GM21423 (cell line): ENCODE measurements around the gene BARX1.
"Not testable (repeated sequence)": the region's sequence is repeated elsewhere in the genome, so short reads cannot be mapped to it uniquely, and the experiment has no call there.

ENCODE experiments used
- ATAC-seq: cut with Tn5 transposase; IDR thresholded peaks from one replicate; pipeline ENCODE4 v1.9.1; 2021; ENCODE audit warnings: mild to moderate bottlenecking, moderate library complexity; ENCODE audit not compliant: unreplicated experiment

Gene BARX1

DNA sequence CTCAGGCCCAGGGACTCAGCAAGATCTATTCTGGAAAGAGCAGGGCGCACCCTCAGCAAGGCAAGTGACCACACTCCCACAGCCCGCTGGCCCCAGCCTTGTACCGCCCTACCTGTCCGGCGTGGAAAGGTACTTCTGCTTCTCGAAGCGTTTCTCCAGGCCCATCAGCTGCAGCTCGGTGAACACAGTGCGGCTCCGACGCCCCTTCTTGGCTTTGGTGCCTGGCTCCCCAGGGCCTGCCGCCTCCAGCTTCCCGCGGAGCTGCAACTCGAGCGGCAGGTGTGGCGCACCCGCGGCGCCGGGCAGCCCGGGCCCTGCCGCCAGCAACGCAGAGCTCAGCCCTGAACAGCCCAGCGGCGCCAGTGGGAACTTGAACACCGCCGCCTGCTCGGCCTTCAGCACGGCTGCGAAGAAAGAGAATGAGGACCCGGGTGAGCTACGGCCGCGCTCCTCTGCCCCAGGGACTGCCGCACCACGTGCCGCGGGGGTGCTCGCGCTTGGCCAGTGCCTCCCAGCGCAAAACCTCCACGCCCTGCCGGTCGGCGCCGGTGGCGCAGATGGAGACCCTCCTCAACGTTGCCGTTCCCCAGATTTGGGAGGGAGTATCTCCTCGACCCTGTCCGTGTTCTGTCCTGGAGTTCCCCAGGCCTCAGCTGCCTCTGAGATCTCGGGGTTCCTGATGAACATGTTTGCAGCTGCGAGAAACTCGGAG, 2.2 kb downstream of the BARX1 start:
- no peak for ATAC-seq

DNA sequence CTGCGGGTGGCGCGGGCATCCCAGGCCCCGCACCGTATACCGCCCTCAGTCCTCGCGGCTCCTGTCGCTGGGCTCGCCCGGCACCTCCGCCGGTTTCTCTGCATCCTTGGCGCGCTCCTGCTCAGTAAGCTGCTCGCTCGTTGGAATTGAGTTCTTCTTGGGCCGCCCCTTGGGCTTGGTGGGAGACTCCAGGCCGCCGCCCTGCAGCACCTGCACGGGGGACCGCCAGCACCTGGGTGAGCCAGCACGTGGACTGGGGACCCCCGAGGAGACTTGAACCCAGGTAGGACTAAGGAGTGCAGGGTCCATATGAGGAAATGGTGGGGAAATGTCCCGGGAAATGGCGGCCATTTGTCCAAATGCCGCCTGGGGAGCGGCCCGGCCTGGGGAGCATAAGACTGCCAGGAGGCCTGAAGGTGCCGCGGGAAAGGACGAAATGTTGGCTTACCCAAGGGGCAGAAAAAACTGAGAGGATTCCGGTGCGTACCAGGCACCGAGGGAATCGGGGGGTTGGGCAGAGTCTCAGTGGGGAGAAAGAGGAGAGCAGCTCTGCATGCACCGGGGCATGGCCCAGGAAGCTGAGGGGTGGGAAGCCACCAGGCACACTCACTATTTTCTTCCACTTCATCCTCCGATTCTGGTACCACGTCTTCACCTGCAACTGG, 2.9 kb downstream of the BARX1 start:
- no peak for ATAC-seq

DNA sequence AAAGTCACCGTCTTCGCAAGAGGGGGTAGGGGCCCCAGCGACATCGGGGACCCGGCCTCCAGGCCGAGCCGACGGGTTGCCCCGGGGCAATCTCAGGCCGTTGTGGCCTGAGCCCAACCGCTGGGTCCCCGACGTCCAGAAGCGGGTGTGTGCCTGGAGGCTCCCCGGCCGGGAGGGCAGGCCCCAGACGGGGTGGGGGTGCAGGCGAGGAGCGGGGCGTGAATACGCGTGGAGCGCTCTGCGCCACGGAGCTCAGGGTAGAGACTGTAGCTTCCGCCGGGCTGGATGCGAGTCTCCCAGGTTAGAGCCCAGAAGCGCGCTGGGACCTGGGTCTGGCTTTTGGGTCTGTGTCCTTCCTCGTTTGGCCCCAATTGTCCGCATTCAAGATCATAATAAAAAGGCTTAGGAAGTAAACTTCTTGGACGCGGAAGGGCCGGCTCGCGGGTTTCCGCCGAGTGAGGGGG, 3.5 kb downstream of the BARX1 start:
- ATAC-seq = no peak

DNA sequence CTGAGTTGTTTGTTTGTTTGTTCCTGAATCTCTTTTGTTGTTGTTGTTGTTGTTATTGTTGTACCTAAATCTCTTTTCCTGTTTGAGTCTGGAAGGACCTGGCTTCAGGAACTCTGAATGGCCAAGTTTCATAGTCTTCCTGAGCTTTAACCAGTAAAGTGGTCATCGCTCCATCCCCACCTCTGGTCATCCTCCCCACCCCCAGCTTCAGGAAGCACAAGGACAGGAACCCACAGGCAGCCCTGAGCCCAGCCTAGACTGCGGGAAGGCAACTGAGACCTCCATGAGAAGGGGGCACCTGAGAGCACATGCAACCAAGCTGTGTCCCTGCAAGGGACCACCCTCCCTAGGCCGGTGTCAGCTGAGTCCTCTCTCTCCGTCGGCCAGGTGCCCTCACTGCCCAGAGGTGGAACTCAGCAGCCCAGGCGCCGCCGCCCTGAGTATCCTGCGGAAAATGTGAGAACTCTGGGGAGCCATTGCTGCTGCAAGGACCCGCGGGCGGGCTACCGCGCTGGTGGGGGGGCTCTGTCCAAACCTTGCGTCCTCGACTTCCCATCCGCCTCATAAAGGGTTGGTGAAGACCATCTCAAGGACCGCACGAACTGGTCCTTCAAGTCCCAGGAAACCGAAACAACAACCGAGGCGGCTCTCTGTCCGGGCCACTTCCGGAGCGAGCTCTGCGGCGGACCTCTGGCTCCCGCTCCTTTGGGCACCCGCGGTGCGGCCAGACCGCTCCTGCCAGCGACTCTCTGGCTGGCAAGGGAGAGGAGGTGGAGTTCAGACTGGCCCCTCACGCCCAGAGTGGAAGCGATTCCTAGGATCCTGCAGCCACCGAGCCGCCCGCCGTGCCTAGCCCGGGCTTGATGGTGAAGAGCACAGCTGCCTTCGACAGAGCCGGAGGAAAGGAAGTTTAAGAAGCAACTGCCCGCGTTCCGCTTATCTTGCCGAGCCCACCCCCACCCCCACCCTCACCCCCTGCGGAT, 4.2 kb downstream of the BARX1 start:
- no peak for ATAC-seq

DNA sequence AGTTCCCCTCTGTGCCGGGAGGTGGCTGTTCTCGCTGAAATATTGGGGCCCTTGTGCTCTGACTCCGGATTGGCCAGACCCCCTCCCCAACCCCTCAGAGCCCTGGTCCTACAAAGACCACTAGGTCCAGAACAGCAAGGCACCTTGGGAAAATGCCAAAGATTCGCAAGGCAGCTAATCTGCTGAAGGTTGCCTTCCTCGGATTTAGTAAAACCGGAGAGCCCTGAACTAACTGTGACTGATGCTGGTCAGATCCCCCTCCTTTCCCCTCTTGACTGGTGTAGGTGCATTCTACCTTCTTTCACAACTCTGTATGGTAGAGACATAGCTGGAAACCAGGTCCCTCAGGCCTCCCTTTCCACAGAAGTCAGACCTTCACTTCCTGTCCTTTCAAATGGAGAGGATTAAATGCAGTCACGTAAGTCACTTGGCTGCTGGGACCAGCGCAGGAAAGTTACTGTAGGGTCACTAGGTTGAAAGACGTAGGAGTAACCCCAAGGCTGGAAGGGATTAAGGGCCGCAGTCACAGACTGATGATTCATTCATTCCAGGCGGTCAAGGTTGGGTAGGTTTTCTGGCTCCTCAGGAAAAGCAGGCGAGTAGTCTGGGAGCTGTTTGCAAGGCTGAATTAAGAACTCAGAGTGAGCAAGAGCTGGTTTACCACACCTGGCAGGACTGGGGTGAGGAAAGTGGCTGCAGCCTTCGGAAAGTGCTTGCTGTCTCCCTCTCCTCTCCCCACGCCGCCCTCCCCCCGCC, 5.3 kb downstream of the BARX1 start:
- no peak for ATAC-seq

DNA sequence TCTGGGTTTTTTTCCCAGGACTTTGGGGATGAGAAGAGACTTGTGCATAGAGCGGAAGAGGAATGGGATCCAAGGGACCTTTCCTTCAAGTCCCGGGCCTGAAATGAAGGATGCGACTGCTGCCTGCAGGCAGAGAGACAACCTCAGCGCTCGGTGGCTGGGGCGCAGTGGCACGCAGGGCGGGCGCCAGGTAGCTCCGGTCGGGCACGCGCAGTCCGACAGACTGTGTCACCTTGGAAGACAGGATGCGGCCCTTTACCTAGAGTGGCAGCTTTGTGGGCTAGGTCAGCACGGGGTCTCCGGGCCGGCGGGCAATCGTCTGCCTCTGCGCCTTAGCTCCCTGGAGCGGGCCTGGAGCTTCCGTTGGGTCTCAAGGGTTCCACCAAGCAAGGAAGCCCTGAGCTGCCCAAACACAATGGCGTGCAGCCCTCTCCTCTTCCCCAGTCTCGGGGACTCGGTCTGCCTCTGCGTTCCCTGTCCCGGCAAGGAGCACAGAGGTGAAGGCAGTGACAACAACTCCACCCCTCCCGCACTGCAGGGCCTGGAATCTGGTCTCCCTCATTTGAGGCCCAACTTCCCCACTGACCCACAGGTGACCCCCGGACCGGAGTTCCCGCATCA, 6.0 kb downstream of the BARX1 start:
- ATAC-seq = no peak

DNA sequence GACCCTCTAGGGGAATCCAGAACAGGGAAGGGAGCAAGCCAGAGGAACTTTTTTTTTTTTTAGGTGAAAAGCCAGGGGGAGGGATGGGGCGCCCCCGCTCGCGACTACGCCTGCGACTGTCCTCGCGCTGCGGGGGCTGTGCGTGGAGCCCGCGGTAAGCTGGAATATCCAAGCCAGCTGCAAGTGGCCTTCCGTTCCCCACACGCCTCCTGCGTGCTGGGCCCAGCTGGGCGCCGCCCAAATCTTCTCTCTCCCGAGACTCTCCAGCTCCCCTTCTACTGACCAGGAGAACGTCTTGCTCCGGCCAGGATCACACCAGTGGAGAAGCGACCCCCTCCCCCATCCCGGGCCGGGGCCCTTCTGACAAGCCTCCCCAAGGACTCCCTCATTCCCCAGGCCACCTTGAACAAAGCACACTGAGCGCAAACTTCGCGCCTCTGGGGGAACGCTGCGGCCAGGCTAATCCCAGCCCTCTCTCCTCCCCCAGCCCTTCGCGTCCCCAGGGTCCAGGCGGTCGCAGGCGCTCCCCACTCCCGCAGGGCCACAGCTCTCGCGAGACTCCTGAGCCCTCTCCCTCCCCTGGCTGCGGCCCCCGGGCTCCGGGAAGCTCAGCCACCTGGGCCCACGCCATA, 6.6 kb downstream of the BARX1 start:
- ATAC-seq = no peak

DNA sequence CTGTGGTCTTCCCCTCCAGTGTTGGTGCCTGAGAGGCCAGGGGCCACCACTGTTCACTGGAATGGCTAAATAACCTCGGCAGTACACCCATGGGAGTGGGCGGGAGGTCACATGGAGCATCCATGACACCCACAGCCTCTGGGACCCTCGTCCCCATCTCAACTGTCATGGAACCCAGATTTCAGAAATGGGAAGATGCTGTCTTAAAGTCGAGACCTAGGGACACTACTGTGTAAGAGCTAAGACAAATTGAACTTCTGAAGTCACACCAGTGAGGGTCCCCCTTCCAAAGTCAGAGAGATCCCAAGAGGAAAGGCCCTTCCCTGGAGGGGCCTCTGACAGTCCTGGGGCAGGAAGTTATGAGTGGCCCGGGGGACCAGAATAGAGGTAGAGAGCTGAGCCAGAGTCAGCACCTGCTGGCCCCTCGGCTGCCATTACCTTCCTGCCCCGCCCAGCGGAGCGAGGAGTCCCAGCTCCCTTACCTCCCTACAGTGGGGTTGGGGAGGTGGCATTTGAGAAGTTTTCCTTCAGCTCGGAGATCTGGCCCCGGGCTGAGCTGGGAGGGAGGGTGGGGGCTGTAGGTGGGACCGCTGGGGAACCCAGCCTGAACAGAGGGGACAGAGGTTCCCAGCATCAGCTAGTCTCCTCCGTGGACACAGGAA, 7.6 kb downstream of the BARX1 start:
- no peak for ATAC-seq

DNA sequence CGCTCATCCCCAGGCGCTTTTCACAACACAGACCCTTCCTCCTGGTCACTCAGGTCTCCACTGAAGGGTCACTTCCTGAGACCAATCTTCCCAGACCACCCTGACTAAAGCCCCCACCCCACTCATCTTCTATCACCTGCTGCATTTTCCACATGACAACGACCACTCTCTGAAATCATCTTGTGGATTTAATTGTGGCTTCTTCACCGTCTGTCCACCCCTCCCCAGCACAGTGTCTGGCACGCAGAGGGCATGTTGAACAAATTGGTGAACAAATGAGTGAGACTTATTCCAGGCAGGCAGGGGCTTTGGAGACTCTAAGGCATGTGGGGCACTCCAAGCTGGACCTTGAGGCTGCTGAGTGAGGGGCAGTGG, 8.8 kb downstream of the BARX1 start:
- no peak for ATAC-seq

DNA sequence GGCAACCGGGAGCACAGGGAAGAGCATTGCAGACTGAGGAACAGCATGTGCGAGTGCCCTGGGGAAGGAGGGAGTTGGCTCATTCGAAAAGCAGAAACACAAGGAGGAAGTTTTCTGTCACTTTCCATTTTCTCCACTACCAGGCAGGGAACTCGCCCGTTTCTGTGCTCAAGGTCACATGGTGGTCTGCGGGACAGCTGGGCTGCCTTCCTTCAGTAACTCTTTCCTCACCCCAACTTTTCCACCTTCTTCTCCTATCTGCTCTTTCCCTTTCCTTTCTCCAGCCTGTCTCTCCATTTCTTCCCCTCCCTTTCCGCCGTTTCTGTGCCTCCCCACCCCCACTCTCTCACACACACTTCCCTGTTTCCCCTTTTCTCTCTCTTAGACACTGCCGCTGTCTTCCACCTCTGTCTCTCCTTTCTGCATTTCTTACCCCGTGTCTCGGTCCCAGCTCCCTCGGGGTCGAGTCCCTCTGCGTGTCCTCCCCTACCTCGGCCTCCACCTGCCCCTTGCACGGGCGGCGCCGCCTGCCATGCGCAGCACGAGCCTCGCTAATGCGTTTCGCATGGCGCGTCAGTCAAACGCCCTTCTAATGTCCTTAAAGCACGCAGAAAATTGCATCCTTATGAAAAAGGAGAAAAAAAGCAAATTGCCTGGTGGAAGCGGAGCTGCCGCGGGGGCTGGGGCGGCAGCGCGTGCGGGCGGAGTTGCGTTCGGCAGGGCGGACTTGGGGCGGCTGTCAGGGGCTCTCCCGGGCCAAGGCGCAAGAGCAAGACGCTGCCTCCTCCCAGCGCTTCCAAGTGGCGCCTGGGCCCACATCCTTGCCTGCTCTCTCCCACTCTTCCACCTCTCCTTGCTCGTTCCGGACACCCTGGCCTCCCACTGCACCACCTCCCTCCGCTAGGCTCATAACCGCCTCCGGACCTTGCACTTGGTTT, 9.5 kb downstream of the BARX1 start:
- no peak for ATAC-seq

DNA sequence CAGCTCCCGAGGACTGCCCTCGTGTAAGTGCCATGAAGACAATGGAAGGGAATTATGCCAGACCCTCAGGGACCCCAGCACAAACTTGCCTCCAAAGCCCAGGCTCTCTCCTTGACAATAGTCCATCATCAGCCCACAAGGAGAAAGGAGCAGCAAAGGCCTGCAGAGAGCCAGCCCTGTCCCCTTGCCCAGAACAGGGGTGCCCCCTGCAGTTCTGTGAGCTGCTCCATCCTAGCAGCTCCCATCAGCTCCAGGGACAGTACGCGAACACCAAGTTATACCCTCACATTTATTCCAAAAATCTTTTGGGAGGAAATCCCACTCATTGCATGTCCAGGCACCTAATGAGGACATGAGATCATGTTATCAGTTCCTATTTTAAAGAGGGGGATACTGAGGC, 11.1 kb downstream of the BARX1 start:
- ATAC-seq = no peak

DNA sequence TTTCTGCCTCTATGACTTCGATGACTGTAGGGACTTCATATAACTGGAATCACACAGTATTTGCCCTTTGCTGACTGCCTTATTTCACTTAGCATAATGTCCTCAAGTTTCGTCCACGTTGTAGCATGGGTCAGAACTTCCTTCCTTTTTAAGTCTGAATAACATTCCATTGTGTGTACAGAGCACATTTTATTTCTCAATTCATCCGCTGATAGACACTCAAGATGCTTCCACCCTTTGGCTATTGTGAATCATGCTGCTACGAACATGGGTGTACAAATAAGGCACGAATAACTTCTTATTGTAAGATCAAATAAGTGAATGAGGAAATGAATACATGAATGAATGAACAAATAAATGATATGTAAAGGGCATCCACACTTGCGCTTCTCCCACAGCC, 13.0 kb downstream of the BARX1 start:
- ATAC-seq = no peak

DNA sequence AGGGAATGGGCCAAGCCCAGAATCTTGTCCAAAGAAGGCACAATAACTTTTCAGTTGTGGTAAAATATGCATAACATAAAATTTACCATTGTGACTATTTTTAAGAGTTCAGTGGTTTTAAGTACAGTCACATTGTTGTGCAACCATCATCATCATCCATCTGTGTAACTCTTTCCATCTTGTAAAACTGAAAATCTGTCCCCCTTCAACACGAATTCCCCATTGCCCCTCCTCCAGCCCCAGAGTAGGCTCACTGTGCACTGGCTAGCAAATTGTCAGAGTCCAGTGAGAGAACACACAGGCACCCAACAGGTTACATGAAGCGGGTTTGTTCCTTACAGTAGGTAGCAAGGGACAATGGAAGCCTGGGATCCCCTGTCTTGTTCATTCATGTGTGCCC, 13.7 kb downstream of the BARX1 start:
- ATAC-seq = no peak

DNA sequence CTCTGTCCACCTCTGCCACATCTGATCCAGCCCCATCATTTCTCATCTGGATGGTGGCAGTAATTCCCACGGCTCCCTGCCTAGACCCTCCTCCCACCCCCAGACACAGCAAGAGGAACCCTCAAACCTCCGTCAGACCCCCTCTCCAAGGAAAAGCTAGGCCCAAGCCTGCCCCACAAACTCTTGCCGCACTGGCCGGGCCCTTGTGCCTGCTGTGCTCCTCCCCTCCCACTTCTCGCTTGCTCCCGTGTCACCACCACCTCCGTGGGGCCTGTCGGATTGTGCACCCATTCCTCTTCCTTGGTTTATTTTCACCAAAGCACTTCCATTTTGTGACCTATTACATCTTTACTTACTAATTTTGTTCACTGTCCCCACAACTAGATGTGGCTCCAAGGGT, 14.2 kb downstream of the BARX1 start:
- ATAC-seq = no peak

DNA sequence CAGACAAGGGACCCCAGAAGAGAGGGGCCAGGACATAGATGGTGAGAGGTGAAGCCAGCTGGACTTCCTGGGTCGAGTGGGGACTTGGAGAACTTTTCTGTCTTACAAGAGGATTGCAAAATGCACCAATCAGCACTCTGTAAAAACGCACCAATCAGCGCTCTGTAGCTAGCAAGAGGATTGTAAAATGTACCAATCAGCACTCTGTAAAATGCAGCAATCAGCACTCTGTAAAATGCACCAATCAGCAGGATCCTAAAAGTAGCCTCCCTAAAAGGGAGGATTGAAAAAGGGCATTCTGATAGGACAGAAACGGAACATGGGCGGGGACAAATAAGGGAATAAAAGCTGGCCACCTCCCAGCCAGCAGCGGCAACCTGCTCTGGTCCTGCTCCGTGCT, 15.6 kb downstream of the BARX1 start:
- ATAC-seq = not testable (repeated sequence)

DNA sequence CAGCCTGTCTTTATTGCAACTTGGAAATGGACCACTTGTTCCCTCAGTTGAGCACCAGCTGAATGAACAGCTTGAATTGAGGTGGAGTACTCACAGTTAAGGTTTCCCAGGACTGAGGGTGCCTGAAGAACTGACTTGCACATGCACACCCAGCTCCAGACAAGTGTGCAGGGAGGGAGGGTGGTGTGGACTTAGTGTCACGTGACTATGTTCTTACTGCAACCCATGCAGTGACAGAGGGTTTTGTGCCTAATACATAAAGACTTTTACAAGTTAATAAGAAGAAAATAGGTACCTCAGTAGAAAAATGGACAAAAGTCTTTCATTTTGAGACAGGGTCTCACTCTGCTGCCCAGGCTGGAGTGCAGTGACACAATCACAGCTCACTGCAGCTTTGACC, 18.0 kb downstream of the BARX1 start:
- no peak for ATAC-seq

DNA sequence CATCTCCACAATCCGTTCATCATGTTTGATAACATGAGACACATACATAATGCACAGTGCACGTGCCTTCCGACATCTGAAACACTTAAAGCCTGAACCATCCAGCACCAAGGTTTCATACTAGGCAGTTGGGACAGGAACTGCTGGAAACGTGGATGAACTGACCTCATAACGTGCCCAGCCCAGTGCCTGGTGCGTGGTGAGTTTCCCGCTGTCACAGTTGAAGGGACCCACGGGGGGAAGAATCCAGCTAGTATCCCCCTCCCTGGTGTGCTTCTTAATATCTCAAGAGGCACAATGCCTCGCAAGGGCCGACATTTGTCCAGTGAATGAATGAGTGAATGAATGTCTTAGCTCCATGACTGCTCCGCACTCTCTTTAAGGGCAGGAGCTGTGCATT, 23.2 kb downstream of the BARX1 start:
- ATAC-seq = no peak

DNA sequence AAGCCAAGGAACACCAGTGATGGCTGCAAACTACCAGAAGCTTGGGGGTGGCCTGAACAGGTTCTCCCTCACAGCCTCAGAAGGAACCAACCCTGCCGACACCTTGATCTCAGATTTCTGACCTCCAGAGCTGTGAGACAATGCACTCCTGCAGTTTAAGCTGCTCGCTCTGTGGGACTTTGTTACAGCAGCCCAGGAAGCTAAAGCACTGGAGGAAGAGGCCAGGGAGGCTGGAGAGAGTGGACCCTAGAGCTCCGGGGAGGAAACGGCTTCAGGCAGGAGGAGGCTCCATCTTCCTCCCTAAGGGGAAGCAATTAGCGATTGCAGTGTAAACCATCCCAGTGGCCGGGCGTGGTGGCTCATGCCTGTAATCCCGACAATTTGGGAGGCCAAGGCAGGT, 25.1 kb downstream of the BARX1 start:
- ATAC-seq = no peak
